ENCODE measurements around the gene CDC14C.
A peak's percentile ranks its signal among the peaks of the same experiment; 100 is the strongest.
"Not testable (repeated sequence)": the region's sequence is repeated elsewhere in the genome, so short reads cannot be mapped to it uniquely, and the experiment has no call there.

The CDC14C gene

GRCh38 chr7:48924433-48924832, at the start of gene CDC14C:
TSS of gene CDC14C (plus strand) at chr7:48924547. CDS start at chr7:48924673, 126 bp downstream.
- DNase-seq (ENCODE audit: low spot score): no peak

GRCh38 chr7:48875045-48875916, 49.1 kb upstream of the CDC14C start:
- DNase-seq (ENCODE audit: low spot score): peak; percentile 61

- DNase-seq (ENCODE audit: low spot score): no peak
These were observed 48.3 kb upstream of the CDC14C start for GRCh38 chr7:48876087-48876486.

GRCh38 chr7:48880851-48881250, 43.5 kb upstream of the CDC14C start:
- DNase-seq (ENCODE audit: low spot score): no peak

- DNase-seq (ENCODE audit: low spot score): peak; percentile 54
These were observed 36.8 kb upstream of the CDC14C start for GRCh38 chr7:48887500-48887899.

GRCh38 chr7:48894574-48894973, 29.8 kb upstream of the CDC14C start:
- no peak for DNase-seq (ENCODE audit: low spot score)

- DNase-seq (ENCODE audit: low spot score): no peak
These were observed 24.4 kb upstream of the CDC14C start for GRCh38 chr7:48899932-48900331.

GRCh38 chr7:48901966-48902365, 22.4 kb upstream of the CDC14C start:
- no peak for DNase-seq (ENCODE audit: low spot score)

GRCh38 chr7:48904975-48905374, 19.4 kb upstream of the CDC14C start:
- DNase-seq (ENCODE audit: low spot score): peak; percentile 70

GRCh38 chr7:48905686-48906085, 18.7 kb upstream of the CDC14C start:
- not testable (repeated sequence) for DNase-seq (ENCODE audit: low spot score)

- DNase-seq (ENCODE audit: low spot score): not testable (repeated sequence)
These were observed 14.5 kb upstream of the CDC14C start for GRCh38 chr7:48909887-48910286.

GRCh38 chr7:48931481-48931880, 7.1 kb downstream of the CDC14C start:
- DNase-seq (ENCODE audit: low spot score): no peak

GRCh38 chr7:48932126-48932910, 8.0 kb downstream of the CDC14C start:
- DNase-seq (ENCODE audit: low spot score): peak; percentile 56

GRCh38 chr7:48933549-48934085, 9.3 kb downstream of the CDC14C start:
- peak; percentile 86 for DNase-seq (ENCODE audit: low spot score)

- peak; percentile 48 for DNase-seq (ENCODE audit: low spot score)
These were observed 14.4 kb downstream of the CDC14C start for GRCh38 chr7:48938539-48939295.

GRCh38 chr7:48943279-48943990, 19.1 kb downstream of the CDC14C start:
- DNase-seq (ENCODE audit: low spot score): no peak

- DNase-seq (ENCODE audit: low spot score): no peak
These were observed 31.6 kb downstream of the CDC14C start for GRCh38 chr7:48955916-48956315.

- DNase-seq (ENCODE audit: low spot score): no peak
These were observed 35.3 kb downstream of the CDC14C start for GRCh38 chr7:48959676-48960075.

- peak; percentile 62 for DNase-seq (ENCODE audit: low spot score)
These were observed 38.6 kb downstream of the CDC14C start for GRCh38 chr7:48962821-48963505.

GRCh38 chr7:48964074-48964473, 39.7 kb downstream of the CDC14C start:
- no peak for DNase-seq (ENCODE audit: low spot score)

- no peak for DNase-seq (ENCODE audit: low spot score)
These were observed 46.8 kb downstream of the CDC14C start for GRCh38 chr7:48971173-48971572.
